ENCODE measurements around the gene RBM44.

The RBM44 gene

GRCh38 chr2:237874585-237875161 is 76.1 kb downstream of the RBM44 start:
- DNase-seq (ENCODE audit: low spot score) = no peak
- in situ Hi-C loops (cut with MboI; ENCODE audit: low sequenced_read_pairs, unreplicated experiment) = no loop called here
- no peak for TF ChIP-seq CTCF (IDR thresholded peaks at IDR 0.05; ENCODE audit: borderline replicate concordance, control extremely low read depth, extremely low read depth, insufficient read depth, missing control alignments)

GRCh38 chr2:237875256-237876060 is 76.9 kb downstream of the RBM44 start:
- no peak for DNase-seq (ENCODE audit: low spot score)
- in situ Hi-C loops (cut with MboI; ENCODE audit: low sequenced_read_pairs, unreplicated experiment) = no loop called here

GRCh38 chr2:237876061-237876526 is 77.5 kb downstream of the RBM44 start:
- in situ Hi-C loops (cut with MboI; ENCODE audit: low sequenced_read_pairs, unreplicated experiment) = no loop called here
- no peak for TF ChIP-seq CTCF (IDR thresholded peaks at IDR 0.05; ENCODE audit: borderline replicate concordance, control extremely low read depth, extremely low read depth, insufficient read depth, missing control alignments)
- no peak for DNase-seq (ENCODE audit: low spot score)

More at GRCh38 chr2:237875256-237876060, 76.9 kb downstream of the RBM44 start:
- TF ChIP-seq CTCF (IDR thresholded peaks at IDR 0.05; ENCODE audit: borderline replicate concordance, control extremely low read depth, extremely low read depth, insufficient read depth, missing control alignments) = no peak

- no peak for TF ChIP-seq CTCF (IDR thresholded peaks at IDR 0.05; ENCODE audit: borderline replicate concordance, control extremely low read depth, extremely low read depth, insufficient read depth, missing control alignments)
- in situ Hi-C loops (cut with MboI; ENCODE audit: low sequenced_read_pairs, unreplicated experiment) = no loop called here
- DNase-seq (ENCODE audit: low spot score) = no peak
Observed at GRCh38 chr2:237876532-237876931, 78.0 kb downstream of the RBM44 start.

- no peak for DNase-seq (ENCODE audit: low spot score)
- no peak for TF ChIP-seq CTCF (IDR thresholded peaks at IDR 0.05; ENCODE audit: borderline replicate concordance, control extremely low read depth, extremely low read depth, insufficient read depth, missing control alignments)
- in situ Hi-C loops (cut with MboI; ENCODE audit: low sequenced_read_pairs, unreplicated experiment) = no loop called here
Observed at GRCh38 chr2:237876951-237877491, 78.4 kb downstream of the RBM44 start.

GRCh38 chr2:237877576-237878307 is 79.2 kb downstream of the RBM44 start:
- no peak for DNase-seq (ENCODE audit: low spot score)
- no peak for TF ChIP-seq CTCF (IDR thresholded peaks at IDR 0.05; ENCODE audit: borderline replicate concordance, control extremely low read depth, extremely low read depth, insufficient read depth, missing control alignments)
- in situ Hi-C loops (cut with MboI; ENCODE audit: low sequenced_read_pairs, unreplicated experiment) = no loop called here
